ENCODE results near the gene H1-8.

- TF ChIP-seq CTCF (IDR thresholded peaks at IDR 0.05) = no peak
- no peak for TF ChIP-seq POLR2A (IDR thresholded peaks at IDR 0.05)
These were observed 41.3 kb upstream of the H1-8 start for GRCh38 chr3:129501630-129502029.

Data from heart left ventricle (tissue), 13 donors.